Rectal smooth muscle tissue (tissue), 1 donor: Measurements from ENCODE around the gene CRYBA1.
"Not testable (repeated sequence)": the region's sequence is repeated elsewhere in the genome, so short reads cannot be mapped to it uniquely, and the experiment has no call there.

Experiments
- H3K27ac ChIP-seq: one replicate; pipeline ENCODE4 v1.7.0; 2013; ENCODE audit warnings: low read depth, low read length, inconsistent platforms
- H3K27me3 ChIP-seq: one replicate; pipeline ENCODE4 v1.7.0; 2013; ENCODE audit warnings: low read length; ENCODE audit not compliant: control insufficient read depth, insufficient read depth
- H3K36me3 ChIP-seq: one replicate; pipeline ENCODE4 v1.7.0; 2013; ENCODE audit warnings: low read length; ENCODE audit not compliant: control insufficient read depth, insufficient read depth
- H3K4me1 ChIP-seq: one replicate; pipeline ENCODE4 v1.7.0; 2013; ENCODE audit warnings: low read length; ENCODE audit not compliant: control insufficient read depth, insufficient read depth
- H3K4me3 ChIP-seq: one replicate; pipeline ENCODE4 v1.7.0; 2013; ENCODE audit warnings: low read length
- H3K9ac ChIP-seq: one replicate; pipeline ENCODE4 v1.7.0; 2013; ENCODE audit warnings: low read length

The CRYBA1 gene, protein sequence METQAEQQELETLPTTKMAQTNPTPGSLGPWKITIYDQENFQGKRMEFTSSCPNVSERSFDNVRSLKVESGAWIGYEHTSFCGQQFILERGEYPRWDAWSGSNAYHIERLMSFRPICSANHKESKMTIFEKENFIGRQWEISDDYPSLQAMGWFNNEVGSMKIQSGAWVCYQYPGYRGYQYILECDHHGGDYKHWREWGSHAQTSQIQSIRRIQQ

GRCh38 chr17:29246628-29247027 is at the start of gene CRYBA1:
TSS of gene CRYBA1 (plus strand) at chr17:29246859. CDS start at chr17:29246864, 5 bp downstream.
- Histone ChIP-seq H3K36me3 (no peaks in the 10 kb centered on the region), H3K9ac (no peak within 1 kb of the TSS), H3K27ac (no peak within 1 kb of the TSS), H3K4me1 (no peaks in the 10 kb centered on the region), H3K27me3 (no peaks in the 10 kb centered on the region), H3K4me3 (no peak within 1 kb of the TSS)

DNA sequence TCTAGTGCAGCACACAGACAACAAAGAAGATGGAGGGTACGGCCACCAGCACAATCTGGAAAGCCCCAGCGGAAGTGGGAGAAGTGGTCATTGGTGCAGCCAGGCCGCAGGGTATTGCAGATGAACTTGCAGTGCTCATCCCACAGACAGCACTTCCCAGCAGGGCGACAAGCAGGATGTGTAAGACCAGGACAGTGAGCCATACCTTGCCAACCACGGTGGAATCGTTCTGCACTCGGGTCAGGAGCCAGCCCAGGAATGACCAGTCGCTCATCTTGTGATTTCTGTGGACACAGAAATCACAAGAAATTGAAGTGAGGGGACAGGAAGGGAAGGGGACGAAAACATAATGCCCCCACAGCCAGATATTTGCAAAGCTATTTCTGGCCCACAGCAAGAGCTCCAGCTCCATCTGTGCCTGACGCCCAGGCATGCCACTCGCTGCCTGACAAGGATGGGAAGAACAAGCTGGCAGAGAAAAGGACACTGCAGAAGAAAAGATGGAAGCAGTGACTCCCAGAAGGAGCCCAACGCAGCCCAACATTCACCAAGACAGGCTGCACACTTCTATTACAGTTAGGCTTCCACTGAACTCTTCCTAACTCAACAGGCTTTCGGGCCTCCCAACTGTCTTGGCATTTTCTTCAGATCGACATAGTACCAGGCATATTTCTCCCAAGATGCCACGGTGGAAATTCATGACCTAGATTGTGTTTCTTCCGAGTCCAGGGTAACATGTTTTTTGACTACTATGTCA is 49.0 kb upstream of the CRYBA1 start:
- no peak overlapping the region for H3K27ac ChIP-seq
- H3K4me1 ChIP-seq: no peaks in the 10 kb centered on the region
- no peak overlapping the region for H3K4me3 ChIP-seq
- H3K36me3 ChIP-seq: no peaks in the 10 kb centered on the region
- H3K27me3 ChIP-seq: no peaks in the 10 kb centered on the region
- no peak overlapping the region for H3K9ac ChIP-seq

GRCh38 chr17:29204068-29204804 is 42.4 kb upstream of the CRYBA1 start:
- H3K4me1 ChIP-seq, H3K27me3 ChIP-seq, H3K36me3 ChIP-seq, H3K4me3 ChIP-seq, H3K27ac ChIP-seq, H3K9ac ChIP-seq: not testable (repeated sequence)

DNA sequence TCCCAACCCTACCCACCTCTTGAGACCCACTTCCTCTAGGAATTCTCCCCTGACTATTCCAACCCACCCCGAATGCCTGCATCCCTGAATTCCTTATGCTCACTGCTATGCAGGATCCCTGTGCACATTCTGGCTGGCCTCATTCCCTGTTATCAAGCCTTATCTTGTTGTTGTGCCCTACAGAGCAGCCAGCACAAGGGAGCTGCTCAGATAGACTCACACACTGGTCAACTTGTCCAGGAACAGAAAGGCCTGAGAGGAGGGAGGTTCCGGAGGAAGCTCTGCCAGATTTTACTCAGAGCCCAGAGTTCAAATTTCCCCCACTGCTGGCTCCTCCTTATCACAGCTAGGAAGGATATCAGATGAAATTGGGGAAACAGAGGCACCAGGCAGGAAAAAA is 41.6 kb upstream of the CRYBA1 start:
- no peaks in the 10 kb centered on the region for H3K4me1 ChIP-seq
- no peaks in the 10 kb centered on the region for H3K27me3 ChIP-seq
- H3K4me3 ChIP-seq: no peak overlapping the region
- H3K9ac ChIP-seq: no peak overlapping the region
- no peaks in the 10 kb centered on the region for H3K36me3 ChIP-seq
- H3K27ac ChIP-seq: no peak overlapping the region

DNA sequence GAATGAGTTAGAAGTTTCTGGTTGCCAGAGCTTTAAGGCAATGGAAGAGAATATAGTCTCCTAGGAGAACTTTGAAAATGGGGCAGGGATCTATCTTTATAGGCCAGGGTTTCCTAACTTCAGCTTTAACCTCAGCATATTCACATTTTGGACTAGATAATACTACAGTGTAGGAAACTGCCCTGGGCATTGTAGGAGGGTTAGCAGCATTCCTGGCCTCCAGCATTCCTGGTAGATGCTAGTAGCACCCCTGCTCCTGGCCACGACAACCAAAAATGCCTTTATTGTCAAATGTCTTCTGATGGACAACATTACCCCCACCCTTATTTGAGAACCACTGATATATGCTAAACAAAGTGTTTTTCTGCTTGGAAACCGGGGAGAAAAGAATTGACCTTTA is 38.7 kb upstream of the CRYBA1 start:
- Histone ChIP-seq H3K4me1 (no peaks in the 10 kb centered on the region), H3K27me3 (no peaks in the 10 kb centered on the region), H3K4me3 (no peak overlapping the region), H3K36me3 (no peaks in the 10 kb centered on the region), H3K27ac (no peak overlapping the region), H3K9ac (no peak overlapping the region)

- no peak overlapping the region for H3K9ac ChIP-seq
- no peaks in the 10 kb centered on the region for H3K27me3 ChIP-seq
- H3K36me3 ChIP-seq: no peaks in the 10 kb centered on the region
- H3K27ac ChIP-seq: no peak overlapping the region
- no peak overlapping the region for H3K4me3 ChIP-seq
- no peaks in the 10 kb centered on the region for H3K4me1 ChIP-seq
Measured at GRCh38 chr17:29209073-29209472, 37.6 kb upstream of the CRYBA1 start.

DNA sequence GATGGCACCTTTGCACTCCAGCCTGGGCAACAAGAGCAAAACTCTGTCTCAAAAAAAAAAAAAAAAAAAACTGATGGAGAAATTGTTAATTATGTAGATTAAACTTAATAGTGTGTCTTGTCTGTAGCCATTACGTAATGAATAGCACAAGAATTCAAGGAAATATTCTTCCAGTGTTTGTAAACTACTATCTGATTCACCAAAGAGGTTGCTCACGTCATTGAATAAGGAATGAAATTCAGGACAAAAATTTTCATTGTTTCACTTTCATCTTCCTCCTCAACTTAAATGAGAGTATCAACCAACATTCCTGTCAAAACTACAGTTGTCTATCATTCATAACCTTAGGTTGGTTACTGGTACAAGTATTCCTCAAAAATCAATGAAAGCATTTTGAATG is 35.8 kb upstream of the CRYBA1 start:
- H3K27me3 ChIP-seq: no peaks in the 10 kb centered on the region
- no peaks in the 10 kb centered on the region for H3K4me1 ChIP-seq
- no peak overlapping the region for H3K27ac ChIP-seq

DNA sequence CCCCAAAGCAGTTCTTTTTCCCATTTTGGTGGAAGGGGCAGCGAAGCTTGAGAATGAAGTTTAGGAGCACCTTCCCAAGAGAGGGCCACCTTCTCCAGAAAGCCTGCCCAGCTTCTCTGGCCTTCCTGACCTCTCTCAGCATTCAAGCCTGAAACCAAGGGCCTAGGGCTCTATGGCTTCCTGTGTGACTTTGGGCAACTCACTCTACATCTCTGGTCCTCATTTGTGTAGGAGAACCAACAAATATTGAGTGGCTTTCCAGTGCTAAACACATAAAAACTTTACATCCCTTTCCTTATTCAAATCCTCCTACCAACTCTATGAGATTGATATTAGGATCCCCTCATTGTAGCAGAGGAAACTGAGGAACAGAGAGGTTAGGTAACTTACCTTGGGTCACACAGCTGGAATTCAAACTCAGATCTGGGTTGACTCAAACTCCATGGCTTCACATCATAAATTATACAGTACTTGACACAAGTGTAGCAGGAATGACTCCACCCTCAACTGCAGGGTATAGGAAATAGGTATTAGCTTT is 34.5 kb upstream of the CRYBA1 start:
- Histone ChIP-seq H3K9ac (no peak overlapping the region), H3K4me1 (no peaks in the 10 kb centered on the region), H3K27me3 (no peaks in the 10 kb centered on the region), H3K4me3 (no peak overlapping the region), H3K27ac (no peak overlapping the region), H3K36me3 (no peaks in the 10 kb centered on the region)

More for the DNA sequence above, 35.8 kb upstream of the CRYBA1 start:
- no peak overlapping the region for H3K9ac ChIP-seq
- H3K4me3 ChIP-seq: no peak overlapping the region
- H3K36me3 ChIP-seq: no peaks in the 10 kb centered on the region

GRCh38 chr17:29212681-29213121 is 34.0 kb upstream of the CRYBA1 start:
- Histone ChIP-seq H3K4me3 (no peak overlapping the region), H3K27ac (no peak overlapping the region)

GRCh38 chr17:29214215-29215146 is 32.2 kb upstream of the CRYBA1 start:
- H3K4me3 ChIP-seq: no peak overlapping the region
- no peak overlapping the region for H3K27ac ChIP-seq
- no peaks in the 10 kb centered on the region for H3K27me3 ChIP-seq
- no peaks in the 10 kb centered on the region for H3K36me3 ChIP-seq
- no peak overlapping the region for H3K9ac ChIP-seq
- no peaks in the 10 kb centered on the region for H3K4me1 ChIP-seq

More at GRCh38 chr17:29212681-29213121, 34.0 kb upstream of the CRYBA1 start:
- Histone ChIP-seq H3K36me3 (no peaks in the 10 kb centered on the region), H3K9ac (no peak overlapping the region), H3K27me3 (no peaks in the 10 kb centered on the region), H3K4me1 (no peaks in the 10 kb centered on the region)

DNA sequence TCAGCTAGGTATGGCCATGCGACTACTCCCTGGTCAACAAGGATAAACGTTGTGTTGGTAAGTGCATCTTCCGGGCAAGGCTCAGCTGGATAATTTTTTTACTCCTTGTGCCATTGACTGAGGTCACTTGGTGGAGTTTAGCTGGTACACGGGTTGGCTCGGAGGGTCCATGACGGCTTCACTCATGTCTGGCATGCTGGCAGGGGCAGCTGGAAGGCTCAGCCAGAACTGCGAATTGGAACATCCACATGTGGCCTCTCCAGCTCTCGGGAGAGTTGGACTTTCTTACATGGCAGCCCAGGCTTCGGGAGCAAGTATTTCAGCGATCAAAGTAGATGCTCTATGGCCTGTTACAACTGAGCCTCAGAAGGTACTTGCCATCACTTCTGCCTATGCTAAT is 31.5 kb upstream of the CRYBA1 start:
- Histone ChIP-seq H3K27me3 (peaks cover 2% of the 10 kb centered on the region), H3K4me3 (no peak overlapping the region), H3K27ac (no peak overlapping the region), H3K9ac (no peak overlapping the region), H3K4me1 (no peaks in the 10 kb centered on the region), H3K36me3 (no peaks in the 10 kb centered on the region)
